ENCODE data around the gene ABTB2. TPM values are rescaled to one million over a fixed set of nuclear protein-coding genes. Genes with fewer than 3 reads are reported as not detected.

Gene ABTB2
- total RNA-seq, 2 donors from 2014 or later, result 27.0 to 27.4 TPM

DNA sequence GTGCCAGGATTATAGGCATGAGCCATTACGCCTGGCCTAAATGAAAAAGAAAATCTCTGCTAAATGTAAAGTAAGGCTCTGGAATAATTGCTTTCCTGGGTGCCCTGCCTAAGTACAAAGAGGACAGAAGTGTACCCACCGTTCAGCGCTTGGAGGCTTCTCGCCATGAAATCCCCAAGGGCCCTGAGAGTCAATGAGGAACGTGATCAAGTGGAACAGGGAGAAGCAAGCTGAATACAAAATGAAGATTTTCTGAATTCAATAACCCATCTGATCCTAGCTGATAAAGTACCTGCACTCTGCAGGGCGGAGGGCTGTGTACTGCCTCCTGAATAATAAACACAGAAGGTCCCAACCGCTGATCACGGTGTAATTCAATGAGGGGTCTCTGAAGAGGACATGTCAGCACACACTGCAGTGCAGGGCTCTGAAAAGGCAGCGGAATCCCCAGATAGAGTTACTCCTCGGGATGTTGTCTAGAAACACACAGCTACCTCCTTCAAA lies 97.7 kb downstream of the ABTB2 start:
- H3K9me3 ChIP-seq, result no peaks in the 10 kb centered on the region
- no peak overlapping the region for H3K27ac ChIP-seq
- peaks cover 0 to 57% of the 10 kb centered on the region in 2 donors for H3K4me1 ChIP-seq
- no peak for DNase-seq (ENCODE audit: low spot score)
- no peaks in the 10 kb centered on the region for H3K27me3 ChIP-seq
- TF ChIP-seq, protein P1, sequence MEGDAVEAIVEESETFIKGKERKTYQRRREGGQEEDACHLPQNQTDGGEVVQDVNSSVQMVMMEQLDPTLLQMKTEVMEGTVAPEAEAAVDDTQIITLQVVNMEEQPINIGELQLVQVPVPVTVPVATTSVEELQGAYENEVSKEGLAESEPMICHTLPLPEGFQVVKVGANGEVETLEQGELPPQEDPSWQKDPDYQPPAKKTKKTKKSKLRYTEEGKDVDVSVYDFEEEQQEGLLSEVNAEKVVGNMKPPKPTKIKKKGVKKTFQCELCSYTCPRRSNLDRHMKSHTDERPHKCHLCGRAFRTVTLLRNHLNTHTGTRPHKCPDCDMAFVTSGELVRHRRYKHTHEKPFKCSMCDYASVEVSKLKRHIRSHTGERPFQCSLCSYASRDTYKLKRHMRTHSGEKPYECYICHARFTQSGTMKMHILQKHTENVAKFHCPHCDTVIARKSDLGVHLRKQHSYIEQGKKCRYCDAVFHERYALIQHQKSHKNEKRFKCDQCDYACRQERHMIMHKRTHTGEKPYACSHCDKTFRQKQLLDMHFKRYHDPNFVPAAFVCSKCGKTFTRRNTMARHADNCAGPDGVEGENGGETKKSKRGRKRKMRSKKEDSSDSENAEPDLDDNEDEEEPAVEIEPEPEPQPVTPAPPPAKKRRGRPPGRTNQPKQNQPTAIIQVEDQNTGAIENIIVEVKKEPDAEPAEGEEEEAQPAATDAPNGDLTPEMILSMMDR (IDR thresholded peaks at IDR 0.05), result no peak
- no peaks in the 10 kb centered on the region for H3K36me3 ChIP-seq
- no peak overlapping the region for H3K4me3 ChIP-seq

DNA sequence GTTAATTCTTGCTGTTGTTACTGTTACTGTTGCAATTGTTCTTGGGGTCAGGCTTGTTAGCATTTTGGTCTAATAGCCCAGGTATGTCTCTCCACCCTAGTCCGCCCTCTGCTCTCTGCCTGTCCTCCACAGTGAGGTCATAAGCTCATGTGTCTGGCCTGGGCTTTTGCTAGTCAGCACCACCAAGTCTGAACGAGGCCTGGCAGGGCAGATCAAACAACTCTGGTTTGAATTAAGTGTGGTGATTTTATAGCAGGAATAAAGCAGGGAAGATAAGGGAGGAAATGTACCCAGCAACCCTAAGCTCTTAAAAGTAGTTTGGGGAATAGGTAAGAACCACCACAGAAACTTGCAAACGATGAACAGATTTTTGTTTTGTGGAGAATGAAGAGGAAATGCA lies 98.7 kb downstream of the ABTB2 start:
- no peaks in the 10 kb centered on the region for H3K27me3 ChIP-seq
- H3K4me3 ChIP-seq, result no peak overlapping the region
- DNase-seq (ENCODE audit: low spot score), result no peak
- H3K36me3 ChIP-seq, result no peaks in the 10 kb centered on the region
- peaks cover 0 to 48% of the 10 kb centered on the region in 2 donors for H3K4me1 ChIP-seq
- TF ChIP-seq, protein P1 (IDR thresholded peaks at IDR 0.05), result no peak
- H3K27ac ChIP-seq, result no peak overlapping the region
- H3K9me3 ChIP-seq, result no peaks in the 10 kb centered on the region

GRCh38 chr11:34256626-34257025 lies 101.2 kb downstream of the ABTB2 start:
- no peak for DNase-seq (ENCODE audit: low spot score)

DNA sequence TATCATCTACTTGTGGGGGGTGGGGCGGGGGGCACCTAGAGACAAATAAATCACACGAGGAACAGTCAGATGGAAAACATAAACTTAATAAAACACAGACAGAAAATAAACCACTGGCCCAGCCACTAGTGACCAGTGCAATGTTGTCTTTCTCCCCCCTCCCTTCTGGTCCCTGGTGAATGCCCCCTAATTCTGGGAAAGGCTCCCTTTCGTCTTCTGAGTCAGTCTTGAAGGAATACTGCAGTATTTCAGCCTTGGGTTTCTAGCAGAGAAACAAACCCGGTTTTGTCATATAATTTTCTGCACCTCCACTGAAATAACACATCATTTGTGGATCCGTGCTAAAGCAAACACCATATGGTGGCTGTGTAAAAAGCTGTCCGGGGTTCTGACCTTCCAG lies 101.7 kb downstream of the ABTB2 start:
- Histone ChIP-seq H3K27ac (peak overlapping the region; percentile 64 to 74), H3K4me3 (no peak overlapping the region)
- DNase-seq (ENCODE audit: low spot score), result no peak

More at GRCh38 chr11:34256626-34257025, 101.2 kb downstream of the ABTB2 start:
- Histone ChIP-seq H3K4me3 (no peak overlapping the region), H3K4me1 (peaks cover 0 to 39% of the 10 kb centered on the region in 2 donors), H3K36me3 (no peaks in the 10 kb centered on the region), H3K9me3 (no peaks in the 10 kb centered on the region), H3K27ac (peak overlapping the region; percentile 64 to 74), H3K27me3 (no peaks in the 10 kb centered on the region)
- TF ChIP-seq, protein P1 (IDR thresholded peaks at IDR 0.05), result no peak

DNA sequence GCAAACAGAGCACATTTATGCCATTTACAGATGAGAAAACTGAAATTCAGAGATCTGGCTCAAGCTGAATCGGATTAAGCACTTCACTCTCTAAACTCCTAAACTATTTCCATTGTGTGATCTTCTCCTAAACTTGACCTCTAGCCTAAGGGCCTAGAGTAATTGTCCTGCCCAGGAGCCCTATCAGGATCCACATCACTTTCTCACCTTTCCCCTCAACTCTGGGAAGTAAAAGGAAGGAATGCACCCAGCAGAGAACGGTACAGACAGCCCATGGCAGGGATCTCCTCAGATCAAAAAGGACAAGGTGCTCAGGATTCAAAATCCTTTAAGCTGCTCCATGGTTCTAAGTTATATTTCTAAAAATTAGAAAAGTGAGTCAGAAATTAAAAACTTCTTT lies 102.7 kb downstream of the ABTB2 start:
- no peak for DNase-seq (ENCODE audit: low spot score)
- H3K4me1 ChIP-seq, result peaks cover 0 to 53% of the 10 kb centered on the region in 2 donors
- no peak overlapping the region for H3K27ac ChIP-seq
- no peaks in the 10 kb centered on the region for H3K27me3 ChIP-seq
- no peak overlapping the region for H3K4me3 ChIP-seq
- no peaks in the 10 kb centered on the region for H3K9me3 ChIP-seq
- H3K36me3 ChIP-seq, result no peaks in the 10 kb centered on the region
- TF ChIP-seq, protein P1 (IDR thresholded peaks at IDR 0.05), result no peak

More for the DNA sequence above, 101.7 kb downstream of the ABTB2 start:
- H3K36me3 ChIP-seq, result no peaks in the 10 kb centered on the region
- H3K9me3 ChIP-seq, result no peaks in the 10 kb centered on the region
- H3K4me1 ChIP-seq, result peaks cover 0 to 43% of the 10 kb centered on the region in 2 donors
- TF ChIP-seq, protein P1 (IDR thresholded peaks at IDR 0.05), result no peak
- no peaks in the 10 kb centered on the region for H3K27me3 ChIP-seq

DNA sequence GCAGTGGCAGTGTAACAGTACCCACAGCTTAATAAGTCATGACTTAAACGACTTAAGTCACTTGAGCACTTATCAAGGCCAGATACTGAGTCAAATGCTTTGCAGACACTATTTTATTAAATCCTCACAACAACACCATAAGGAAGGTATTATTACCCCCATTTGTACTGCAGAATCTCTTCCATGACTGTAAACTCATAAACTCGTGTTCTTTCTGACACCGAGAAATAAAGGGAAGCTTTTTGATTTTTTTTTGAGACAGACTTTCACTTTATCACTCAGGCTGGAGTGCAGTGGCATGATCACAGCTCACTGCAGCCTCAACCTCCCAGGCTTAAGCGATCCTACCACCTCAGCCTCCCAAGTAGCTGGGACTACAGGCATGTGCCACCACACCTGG lies 103.8 kb downstream of the ABTB2 start:
- Histone ChIP-seq H3K27ac (no peak overlapping the region), H3K36me3 (no peaks in the 10 kb centered on the region), H3K4me1 (peaks cover 0 to 64% of the 10 kb centered on the region in 2 donors), H3K27me3 (no peaks in the 10 kb centered on the region), H3K9me3 (no peaks in the 10 kb centered on the region), H3K4me3 (no peak overlapping the region)
- TF ChIP-seq, protein P1 (IDR thresholded peaks at IDR 0.05), result no peak
- DNase-seq (ENCODE audit: low spot score), result no peak

All from right atrium auricular region (tissue), 2 donors.